HEK293 (cell line): ENCODE results near the gene TTF2.

Source experiments
- CTCF ChIP-seq: fragments of 450-650 bp; formaldehyde crosslinking; IDR thresholded peaks from 2 replicates; pipeline ENCODE4 v1.5.1; 2016; ENCODE audit warnings: missing biosample characterization, missing genetic modification characterization
- TCF7L2 ChIP-seq: IDR thresholded peaks from 2 replicates; pipeline ENCODE4 v1.6.1; 2011; ENCODE audit warnings: low read depth, mild to moderate bottlenecking, inconsistent platforms, low read length, moderate library complexity, borderline replicate concordance
- YY1 ChIP-seq: fragments of 450-650 bp; formaldehyde crosslinking; IDR thresholded peaks from 2 replicates; pipeline ENCODE4 v1.5.1; 2018; ENCODE audit warnings: missing biosample characterization, missing genetic modification characterization
- ZBTB10 ChIP-seq: fragments of 450-650 bp; formaldehyde crosslinking; IDR thresholded peaks from 2 replicates; pipeline ENCODE4 v1.5.1; 2016; ENCODE audit warnings: missing biosample characterization, missing genetic modification characterization
- ZNF423 ChIP-seq: fragments of 450-650 bp; formaldehyde crosslinking; IDR thresholded peaks from 2 replicates; pipeline ENCODE4 v1.5.1; 2016; ENCODE audit warnings: missing biosample characterization, missing genetic modification characterization
- ZNF555 ChIP-seq: fragments of 450-650 bp; formaldehyde crosslinking; conservative IDR thresholded peaks from 2 replicates; pipeline ENCODE4 v1.5.1; 2017; ENCODE audit warnings: missing biosample characterization, mild to moderate bottlenecking, missing genetic modification characterization, inconsistent platforms
- ZNF560 ChIP-seq: fragments of 450-650 bp; formaldehyde crosslinking; IDR thresholded peaks from 2 replicates; pipeline ENCODE4 v1.5.1; 2017; ENCODE audit warnings: missing biosample characterization, missing genetic modification characterization, borderline replicate concordance
- ZNF747 ChIP-seq: fragments of 450-650 bp; formaldehyde crosslinking; IDR thresholded peaks from 2 replicates; pipeline ENCODE4 v1.5.1; 2016; ENCODE audit warnings: missing biosample characterization, missing genetic modification characterization
- ZNF768 ChIP-seq: fragments of 450-650 bp; formaldehyde crosslinking; IDR thresholded peaks from 2 replicates; pipeline ENCODE4 v1.5.1; 2018; ENCODE audit warnings: missing biosample characterization, mild to moderate bottlenecking, missing genetic modification characterization
- ZNF776 ChIP-seq: fragments of 450-650 bp; formaldehyde crosslinking; IDR thresholded peaks from 2 replicates; pipeline ENCODE4 v1.5.0; 2017; ENCODE audit warnings: missing biosample characterization, missing genetic modification characterization, borderline replicate concordance

GRCh38 chr1:117138561-117138960, 78.4 kb downstream of the TTF2 start:
- TF ChIP-seq CTCF (tag by site-specific recombination) (no peak), ZBTB10 (tag by site-specific recombination) (no peak), TCF7L2 (no peak), ZNF768 (tag by site-specific recombination) (no peak), ZNF747 (tag by site-specific recombination) (no peak), ZNF423 (tag by site-specific recombination) (no peak), YY1 (tag by site-specific recombination) (no peak), ZNF555 (tag by site-specific recombination) (no peak), ZNF560 (no peak), ZNF776 (tag by site-specific recombination) (no peak)
